ENCODE data around the gene CARS2. TPM values are rescaled to one million over a fixed set of nuclear protein-coding genes. Genes with fewer than 3 reads are reported as not detected.
"Not testable (repeated sequence)": the region's sequence is repeated elsewhere in the genome, so short reads cannot be mapped to it uniquely, and the experiment has no call there.

Gene CARS2
- total RNA-seq, 4 donors from 2014 or later = 40.0 to 398 (median 65.2) TPM

DNA sequence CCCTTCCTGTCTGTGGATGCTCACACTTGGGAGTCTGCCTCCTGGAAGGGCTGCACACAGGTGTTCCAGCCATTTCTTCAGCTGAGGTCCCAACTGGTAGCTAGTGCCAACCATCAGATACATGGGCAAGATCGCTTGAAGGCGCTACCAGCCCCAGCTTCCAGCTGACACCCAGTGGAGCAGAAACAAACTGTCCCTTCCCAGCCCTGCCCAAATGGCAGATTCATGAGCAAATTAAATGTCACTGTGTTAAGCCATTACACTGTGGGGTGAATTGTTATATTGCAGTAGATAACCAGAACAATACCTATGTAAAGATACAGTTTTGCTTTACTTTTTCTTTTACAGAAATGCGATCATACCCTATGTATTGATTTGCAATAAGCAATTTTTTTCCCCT lies 25.2 kb upstream of the CARS2 start:
- no peak for ATAC-seq (ENCODE audit: low FRiP score)
- no peak for DNase-seq (ENCODE audit: low spot score)
- TF ChIP-seq, protein P1, sequence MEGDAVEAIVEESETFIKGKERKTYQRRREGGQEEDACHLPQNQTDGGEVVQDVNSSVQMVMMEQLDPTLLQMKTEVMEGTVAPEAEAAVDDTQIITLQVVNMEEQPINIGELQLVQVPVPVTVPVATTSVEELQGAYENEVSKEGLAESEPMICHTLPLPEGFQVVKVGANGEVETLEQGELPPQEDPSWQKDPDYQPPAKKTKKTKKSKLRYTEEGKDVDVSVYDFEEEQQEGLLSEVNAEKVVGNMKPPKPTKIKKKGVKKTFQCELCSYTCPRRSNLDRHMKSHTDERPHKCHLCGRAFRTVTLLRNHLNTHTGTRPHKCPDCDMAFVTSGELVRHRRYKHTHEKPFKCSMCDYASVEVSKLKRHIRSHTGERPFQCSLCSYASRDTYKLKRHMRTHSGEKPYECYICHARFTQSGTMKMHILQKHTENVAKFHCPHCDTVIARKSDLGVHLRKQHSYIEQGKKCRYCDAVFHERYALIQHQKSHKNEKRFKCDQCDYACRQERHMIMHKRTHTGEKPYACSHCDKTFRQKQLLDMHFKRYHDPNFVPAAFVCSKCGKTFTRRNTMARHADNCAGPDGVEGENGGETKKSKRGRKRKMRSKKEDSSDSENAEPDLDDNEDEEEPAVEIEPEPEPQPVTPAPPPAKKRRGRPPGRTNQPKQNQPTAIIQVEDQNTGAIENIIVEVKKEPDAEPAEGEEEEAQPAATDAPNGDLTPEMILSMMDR (IDR thresholded peaks at IDR 0.05) = no peak

DNA sequence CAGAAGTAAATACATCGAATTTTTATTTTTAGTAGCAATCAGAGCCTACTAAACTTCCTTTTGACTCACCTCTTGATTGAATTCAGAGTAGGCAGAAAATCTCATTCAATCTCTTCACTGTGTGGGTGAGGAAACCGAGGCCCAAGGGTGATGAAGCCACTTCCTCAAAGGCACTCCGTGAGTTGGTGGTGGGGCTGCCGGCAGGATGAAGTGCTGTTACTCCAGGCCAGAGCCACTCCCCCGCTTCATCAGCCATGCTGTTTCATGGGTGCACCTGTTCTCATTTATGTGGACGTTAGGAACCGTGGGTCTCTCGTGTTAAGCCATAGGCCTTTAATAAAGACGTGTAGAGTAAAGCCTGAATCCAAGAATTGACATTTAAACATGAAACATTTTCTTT lies 20.8 kb upstream of the CARS2 start:
- TF ChIP-seq, protein P1 (IDR thresholded peaks at IDR 0.05) = no peak
- DNase-seq (ENCODE audit: low spot score) (no peak), ATAC-seq (ENCODE audit: low FRiP score) (no peak)

DNA sequence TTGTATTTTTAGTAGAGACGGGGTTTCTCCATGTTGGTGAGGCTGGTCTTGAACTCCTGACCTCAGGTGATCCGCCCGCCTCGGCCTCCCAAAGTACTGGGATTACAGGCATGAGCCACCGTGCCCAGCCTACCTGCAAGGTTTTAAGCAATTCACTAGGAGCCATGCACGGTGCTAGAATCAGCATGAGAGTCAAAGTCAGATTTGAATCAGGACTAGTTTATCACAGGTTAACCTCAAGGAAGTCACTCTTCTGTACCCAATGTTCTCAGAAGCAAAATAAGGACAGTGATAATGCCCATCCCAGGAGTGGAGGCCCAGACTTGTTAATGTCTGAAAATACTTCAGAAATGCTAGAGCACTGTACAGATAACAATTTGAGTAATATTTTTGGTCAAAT lies 20.2 kb upstream of the CARS2 start:
- ATAC-seq (ENCODE audit: low FRiP score); DNase-seq (ENCODE audit: low spot score): not testable (repeated sequence)

DNA sequence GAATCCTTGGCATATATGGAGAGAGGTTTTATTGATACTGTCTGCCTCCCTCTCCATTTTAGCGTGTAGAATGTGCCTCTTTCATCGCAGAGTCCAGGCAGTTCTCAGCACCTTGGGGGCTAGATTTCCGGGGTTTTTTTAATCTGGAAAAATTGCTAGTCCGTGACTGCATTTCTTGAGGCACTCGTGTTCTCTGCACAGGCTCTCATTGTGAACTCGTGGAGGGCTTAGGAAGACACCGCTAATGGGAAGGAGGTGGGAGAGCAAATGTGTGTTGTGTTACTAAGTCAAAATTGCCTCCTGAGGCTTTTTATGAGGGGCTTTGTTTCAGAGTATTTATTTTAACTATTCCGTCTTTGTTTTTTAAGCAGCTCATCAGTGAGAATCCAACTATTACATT lies 17.7 kb upstream of the CARS2 start:
- no peak for DNase-seq (ENCODE audit: low spot score)
- ATAC-seq (ENCODE audit: low FRiP score) = no peak
- TF ChIP-seq, protein P1 (IDR thresholded peaks at IDR 0.05) = no peak

DNA sequence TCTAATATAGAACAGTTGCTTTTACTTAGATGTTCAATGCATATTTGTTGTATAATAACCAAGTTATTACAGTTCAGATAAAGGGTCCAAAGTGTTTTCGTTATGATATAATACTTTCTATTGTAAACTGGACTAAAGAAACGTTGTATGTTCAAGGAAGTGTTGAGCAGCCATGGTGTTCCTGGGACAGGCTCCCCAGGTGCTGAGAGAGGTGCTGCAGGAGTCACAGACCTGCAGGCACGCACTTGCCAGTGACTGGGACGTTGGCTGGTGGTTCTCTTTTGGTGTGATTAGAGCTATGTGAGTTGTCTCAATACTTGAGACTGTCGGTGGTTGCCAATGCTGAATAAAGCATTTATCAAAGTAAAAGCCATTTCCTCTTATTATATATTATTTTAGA lies 17.1 kb upstream of the CARS2 start:
- no peak for ATAC-seq (ENCODE audit: low FRiP score)

DNA sequence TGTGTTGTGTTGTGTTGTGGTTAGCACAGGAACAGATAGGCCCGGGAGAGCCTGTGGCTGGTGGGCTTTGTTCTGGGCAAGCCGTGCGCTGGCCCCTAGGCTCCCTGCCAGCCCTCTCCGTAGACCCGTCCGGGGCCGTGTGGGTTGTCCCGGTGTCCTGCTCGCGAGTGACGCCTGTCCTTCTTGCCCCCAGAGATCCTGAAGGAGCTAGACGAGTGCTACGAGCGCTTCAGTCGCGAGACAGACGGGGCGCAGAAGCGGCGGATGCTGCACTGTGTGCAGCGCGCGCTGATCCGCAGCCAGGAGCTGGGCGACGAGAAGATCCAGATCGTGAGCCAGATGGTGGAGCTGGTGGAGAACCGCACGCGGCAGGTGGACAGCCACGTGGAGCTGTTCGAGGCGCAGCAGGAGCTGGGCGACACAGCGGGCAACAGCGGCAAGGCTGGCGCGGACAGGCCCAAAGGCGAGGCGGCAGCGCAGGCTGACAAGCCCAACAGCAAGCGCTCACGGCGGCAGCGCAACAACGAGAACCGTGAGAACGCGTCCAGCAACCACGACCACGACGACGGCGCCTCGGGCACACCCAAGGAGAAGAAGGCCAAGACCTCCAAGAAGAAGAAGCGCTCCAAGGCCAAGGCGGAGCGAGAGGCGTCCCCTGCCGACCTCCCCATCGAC lies 13.3 kb upstream of the CARS2 start:
- TF ChIP-seq, protein P1 (IDR thresholded peaks at IDR 0.05) = no peak
- DNase-seq (ENCODE audit: low spot score) = no peak
- ATAC-seq (ENCODE audit: low FRiP score) = no peak

More for the DNA sequence above, 17.1 kb upstream of the CARS2 start:
- TF ChIP-seq, protein P1 (IDR thresholded peaks at IDR 0.05) = no peak
- DNase-seq (ENCODE audit: low spot score) = no peak

DNA sequence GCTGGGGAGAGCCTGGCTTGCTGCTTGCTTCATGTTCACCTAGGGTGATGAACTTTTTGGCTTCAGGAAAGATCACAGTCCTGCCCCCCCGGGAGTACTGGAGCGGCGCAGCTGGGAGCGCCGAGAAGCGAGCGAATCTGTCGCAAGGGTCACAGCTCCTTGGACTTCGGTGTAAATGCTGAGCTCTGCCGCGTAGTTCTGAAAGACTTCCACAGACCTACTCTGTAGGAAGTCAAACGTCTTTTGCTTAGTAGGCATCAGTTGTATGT lies 10.3 kb upstream of the CARS2 start:
- TF ChIP-seq, protein P1 (IDR thresholded peaks at IDR 0.05) = no peak
- ATAC-seq (ENCODE audit: low FRiP score) (no peak), DNase-seq (ENCODE audit: low spot score) (no peak)
